ENCODE data around the gene HCK.

HCK gene

GRCh38 chr20:32052090-32052777 lies at the start of gene HCK:
Gene HCK (plus strand): TSS chr20:32052242.
- no peak within 1 kb of the TSS for H3K4me3 ChIP-seq (replicated peaks in 1 of 2; ENCODE audit: low read depth in 2 of 2, low read length in 2 of 2)
- no peak for DNase-seq (ENCODE audit: low read depth in 2 of 2)

DNA sequence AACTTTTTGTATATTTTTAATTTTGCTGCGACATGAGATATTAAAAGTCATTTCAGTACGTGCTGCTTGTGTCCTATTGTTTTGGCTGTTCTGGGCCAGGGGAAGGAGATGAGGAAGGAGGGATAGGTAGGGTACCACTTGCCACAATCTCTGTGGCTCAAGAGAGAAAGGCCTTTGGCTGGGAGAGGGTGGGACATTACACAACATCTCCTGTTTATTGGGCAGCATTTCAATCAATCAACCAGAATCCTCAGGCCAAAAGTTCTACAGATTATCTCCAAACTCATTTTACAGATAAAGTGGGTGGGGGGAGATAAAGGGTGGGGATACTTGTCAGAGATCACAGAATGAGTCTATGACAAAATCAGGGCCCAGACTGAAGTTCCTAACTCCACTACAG lies 48.7 kb upstream of the HCK start:
- no peak overlapping the region for H3K4me3 ChIP-seq (replicated peaks in 1 of 2; ENCODE audit: low read depth in 2 of 2, low read length in 2 of 2)
- no peak for DNase-seq (ENCODE audit: low read depth in 2 of 2)
- no peak for TF ChIP-seq CTCF (IDR thresholded peaks at IDR 0.05; ENCODE audit: low read depth, low read length)

More at GRCh38 chr20:32052090-32052777, at the start of gene HCK:
- no peak for TF ChIP-seq CTCF (IDR thresholded peaks at IDR 0.05; ENCODE audit: low read depth, low read length)

GRCh38 chr20:32004963-32005362 lies 47.1 kb upstream of the HCK start:
- TF ChIP-seq CTCF (IDR thresholded peaks at IDR 0.05; ENCODE audit: low read depth, low read length) = no peak
- DNase-seq (ENCODE audit: low read depth in 2 of 2) = peak; percentile 33 to 41
- H3K4me3 ChIP-seq (replicated peaks in 1 of 2; ENCODE audit: low read depth in 2 of 2, low read length in 2 of 2) = no peak overlapping the region

DNA sequence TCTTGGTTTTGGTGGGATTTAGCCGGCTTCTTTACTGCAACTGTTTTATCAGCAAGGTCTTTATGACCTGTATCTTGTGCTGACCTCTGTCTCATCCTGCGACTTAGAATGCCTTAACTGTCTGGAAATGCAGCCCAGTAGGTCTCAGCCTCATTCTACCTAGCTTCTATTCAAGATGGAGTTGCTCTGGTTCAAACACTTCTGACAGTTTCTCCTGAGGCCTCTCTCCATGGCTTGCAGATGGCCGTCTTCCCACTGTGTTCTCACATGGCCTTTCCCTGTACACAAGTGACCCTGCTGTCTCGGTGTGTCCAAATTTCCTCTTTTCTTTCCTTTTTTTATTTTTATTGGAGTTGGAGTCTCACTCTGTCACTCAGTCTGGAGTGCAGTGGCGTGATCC lies 46.0 kb upstream of the HCK start:
- TF ChIP-seq CTCF (IDR thresholded peaks at IDR 0.05; ENCODE audit: low read depth, low read length) = no peak
- H3K4me3 ChIP-seq (replicated peaks in 1 of 2; ENCODE audit: low read depth in 2 of 2, low read length in 2 of 2) = no peak overlapping the region
- DNase-seq (ENCODE audit: low read depth in 2 of 2) = no peak

GRCh38 chr20:32006841-32007786 lies 44.9 kb upstream of the HCK start:
- TF ChIP-seq CTCF (IDR thresholded peaks at IDR 0.05; ENCODE audit: low read depth, low read length) = no peak
- no peak for DNase-seq (ENCODE audit: low read depth in 2 of 2)
- no peak overlapping the region for H3K4me3 ChIP-seq (replicated peaks in 1 of 2; ENCODE audit: low read depth in 2 of 2, low read length in 2 of 2)

DNA sequence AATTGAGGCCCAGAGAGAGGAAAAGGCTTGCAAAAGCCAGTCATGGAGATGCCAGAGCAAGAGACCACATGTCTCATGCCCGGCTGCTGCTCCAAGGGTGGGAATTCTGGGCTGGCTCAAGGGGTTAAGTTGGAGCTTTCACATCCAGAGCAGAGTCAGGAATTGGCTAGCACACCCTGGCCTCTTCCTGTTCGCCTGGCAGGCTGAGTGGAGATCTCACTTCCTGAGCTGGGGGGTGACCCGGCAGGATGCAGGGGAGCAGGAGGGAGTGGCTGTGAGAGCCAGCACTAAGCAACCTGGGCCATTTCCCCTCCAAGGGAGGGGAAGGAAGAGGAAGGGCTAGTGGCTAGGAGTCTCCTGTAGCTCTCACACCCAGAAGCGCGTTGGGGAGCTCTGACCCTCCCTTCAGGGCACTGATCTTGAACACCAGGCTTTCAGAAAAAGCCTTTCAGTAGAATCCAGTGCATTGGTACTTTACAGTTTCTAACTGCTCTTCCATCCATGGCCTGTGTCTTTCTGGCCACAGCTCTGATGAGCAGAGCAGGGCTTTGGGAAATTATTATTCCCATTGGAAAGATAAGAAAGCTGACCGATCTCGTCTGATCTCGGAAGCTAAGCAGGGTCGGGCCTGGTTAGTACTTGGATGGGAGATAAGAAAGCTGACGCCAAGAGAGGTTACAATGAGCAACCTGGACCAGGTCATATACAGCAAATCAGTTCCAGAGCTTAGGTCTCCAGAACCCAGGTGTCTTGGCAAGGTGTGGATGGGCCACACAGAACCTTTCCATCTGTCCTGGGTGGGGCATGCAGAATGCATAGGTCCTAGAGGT lies 44.0 kb upstream of the HCK start:
- no peak for TF ChIP-seq CTCF (IDR thresholded peaks at IDR 0.05; ENCODE audit: low read depth, low read length)
- DNase-seq (ENCODE audit: low read depth in 2 of 2) = peak; percentile 24 to 55
- H3K4me3 ChIP-seq (replicated peaks in 1 of 2; ENCODE audit: low read depth in 2 of 2, low read length in 2 of 2) = no peak overlapping the region
